HG02938 (cell line): ENCODE results near the gene SPOCK2.
"Not testable (repeated sequence)": the region's sequence is repeated elsewhere in the genome, so short reads cannot be mapped to it uniquely, and the experiment has no call there.

Experiments
- ATAC-seq: cut with Tn5 transposase; IDR thresholded peaks from one replicate; pipeline ENCODE4 v1.9.1; 2021; ENCODE audit warnings: mild to moderate bottlenecking, moderate library complexity; ENCODE audit not compliant: unreplicated experiment

SPOCK2 gene, protein sequence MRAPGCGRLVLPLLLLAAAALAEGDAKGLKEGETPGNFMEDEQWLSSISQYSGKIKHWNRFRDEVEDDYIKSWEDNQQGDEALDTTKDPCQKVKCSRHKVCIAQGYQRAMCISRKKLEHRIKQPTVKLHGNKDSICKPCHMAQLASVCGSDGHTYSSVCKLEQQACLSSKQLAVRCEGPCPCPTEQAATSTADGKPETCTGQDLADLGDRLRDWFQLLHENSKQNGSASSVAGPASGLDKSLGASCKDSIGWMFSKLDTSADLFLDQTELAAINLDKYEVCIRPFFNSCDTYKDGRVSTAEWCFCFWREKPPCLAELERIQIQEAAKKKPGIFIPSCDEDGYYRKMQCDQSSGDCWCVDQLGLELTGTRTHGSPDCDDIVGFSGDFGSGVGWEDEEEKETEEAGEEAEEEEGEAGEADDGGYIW

DNA sequence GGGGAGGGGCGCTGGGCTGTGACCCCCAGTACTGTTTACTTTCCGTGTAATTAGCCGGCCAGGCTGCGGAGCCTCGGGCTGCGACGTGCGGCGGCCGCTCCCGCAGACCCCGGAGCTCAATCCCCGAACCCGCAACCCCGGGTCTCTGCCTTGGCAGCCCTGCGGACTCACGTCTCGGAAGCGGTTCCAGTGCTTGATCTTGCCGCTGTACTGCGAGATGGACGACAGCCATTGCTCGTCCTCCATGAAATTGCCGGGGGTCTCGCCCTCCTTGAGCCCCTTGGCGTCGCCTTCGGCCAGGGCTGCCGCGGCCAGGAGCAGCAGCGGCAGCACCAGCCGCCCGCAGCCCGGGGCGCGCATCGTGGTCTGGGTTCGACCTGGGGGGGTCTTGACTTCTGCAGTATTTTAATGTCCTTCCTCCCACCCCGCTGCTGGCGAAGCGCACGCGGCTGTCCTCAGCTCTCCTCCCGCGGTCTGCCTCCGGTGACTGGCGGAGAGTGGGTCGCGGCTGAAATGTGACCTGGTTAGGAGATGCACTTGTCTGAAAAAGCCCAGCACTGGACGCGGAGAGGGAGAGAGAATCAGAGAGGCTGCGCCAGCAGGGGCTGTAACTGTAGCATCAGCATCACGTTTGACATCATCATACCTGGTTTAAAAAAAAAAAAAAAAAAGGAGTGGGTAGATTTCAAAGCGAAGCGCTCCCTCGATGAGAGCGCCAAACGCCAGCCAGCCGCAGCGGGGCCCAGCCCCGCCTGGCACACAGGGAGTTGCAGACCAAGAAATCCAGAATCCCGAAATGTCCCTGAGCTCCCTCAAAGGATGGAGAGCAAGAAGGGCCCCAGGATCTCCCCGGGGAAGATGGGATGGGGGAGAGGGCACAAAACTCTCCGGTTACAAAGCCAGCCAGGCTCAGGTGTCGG lies at the start of gene SPOCK2:
Gene SPOCK2, minus strand, starts transcription at position 583 of the 920 bp plus-strand sequence. Its CDS starts 223 bp downstream, at position 360.
- no peak for ATAC-seq

DNA sequence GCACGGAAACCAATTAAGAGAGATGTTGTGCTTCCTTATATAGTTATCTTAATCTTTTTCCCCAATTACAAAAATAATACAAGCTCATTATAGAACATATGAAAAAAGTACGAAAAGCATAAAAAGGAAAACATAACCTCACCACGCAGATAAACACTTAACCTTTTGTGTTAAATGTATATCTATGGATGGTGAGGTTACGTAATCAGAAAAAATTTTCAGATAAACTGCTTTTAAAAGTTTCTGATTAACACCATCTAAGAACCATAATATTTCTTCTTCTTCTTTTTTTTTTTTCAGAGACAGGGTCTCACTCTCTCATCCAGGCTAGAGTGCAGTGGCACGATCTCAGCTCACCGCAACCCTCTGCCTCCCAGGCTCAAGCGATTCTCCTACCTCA lies 49.2 kb upstream of the SPOCK2 start:
- no peak for ATAC-seq

- ATAC-seq, result not testable (repeated sequence)
These were observed 47.9 kb upstream of the SPOCK2 start for GRCh38 chr10:72136225-72136624.

DNA sequence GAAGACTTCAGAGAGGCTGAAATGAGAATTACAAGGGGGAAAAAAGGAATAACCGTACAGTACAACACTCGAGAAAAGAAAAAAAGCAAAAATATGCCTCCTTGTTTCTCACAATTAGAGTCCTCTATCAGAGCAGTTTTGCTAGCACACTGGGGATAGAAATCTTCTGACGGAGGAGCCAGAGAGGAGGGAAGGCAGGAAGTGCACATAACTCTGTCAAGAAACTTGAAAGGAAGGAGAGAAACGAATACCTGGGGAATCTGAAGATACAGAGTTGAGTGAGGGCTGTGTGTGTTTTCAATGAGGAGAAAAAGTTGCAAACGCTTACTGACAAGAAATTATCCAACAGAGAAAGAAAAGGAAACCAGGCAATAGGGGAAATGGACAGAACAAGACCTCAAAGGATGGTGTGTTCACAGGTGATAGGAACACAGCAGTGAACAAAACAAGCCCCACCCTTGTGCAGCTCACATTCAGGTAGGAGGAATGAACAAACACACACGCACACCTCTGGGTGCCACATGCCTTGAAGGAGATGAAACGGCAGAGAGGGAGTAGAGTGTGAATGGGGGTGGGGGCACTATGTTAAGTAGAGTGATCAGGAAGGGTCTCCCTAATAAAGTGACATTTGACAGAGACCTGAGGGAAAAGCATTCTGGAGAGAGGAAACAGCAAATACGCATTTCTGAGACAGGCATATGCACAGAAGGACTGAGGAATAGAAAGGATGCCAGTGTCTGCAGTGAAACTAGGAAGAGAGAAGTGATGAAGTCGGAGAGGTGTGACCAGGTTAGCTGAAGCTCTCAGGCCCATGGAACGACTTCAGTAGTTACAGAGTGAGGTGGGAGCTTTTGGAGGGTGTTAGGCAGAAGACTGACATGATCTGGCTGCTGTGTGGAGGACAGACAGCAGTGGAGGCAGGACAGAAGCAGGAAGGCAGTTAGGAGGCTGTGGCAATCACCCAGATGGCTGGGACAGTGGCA lies 46.7 kb upstream of the SPOCK2 start:
- no peak for ATAC-seq

- peak; percentile 95 for ATAC-seq
These were observed 45.2 kb upstream of the SPOCK2 start for GRCh38 chr10:72133517-72133916.

DNA sequence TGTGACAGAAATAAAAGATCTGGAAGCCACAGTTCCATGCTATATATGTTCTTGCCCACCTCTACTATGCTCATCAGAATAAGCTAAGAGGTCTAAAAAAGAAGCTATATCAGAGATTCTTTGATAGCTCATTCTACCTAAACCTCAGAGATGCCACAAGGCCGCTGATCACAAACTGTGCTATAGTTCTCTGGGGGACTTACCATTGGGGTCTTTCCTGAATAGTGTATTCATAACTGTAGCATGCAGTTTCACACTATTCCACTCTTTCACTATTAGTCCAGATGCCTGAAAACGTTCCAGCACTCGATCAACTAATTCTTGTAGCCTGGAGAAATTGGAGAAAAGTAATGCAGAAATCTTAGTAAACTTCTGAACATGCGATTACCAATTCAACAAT lies 44.5 kb upstream of the SPOCK2 start:
- ATAC-seq, result no peak

GRCh38 chr10:72127571-72127970 lies 39.2 kb upstream of the SPOCK2 start:
- no peak for ATAC-seq

DNA sequence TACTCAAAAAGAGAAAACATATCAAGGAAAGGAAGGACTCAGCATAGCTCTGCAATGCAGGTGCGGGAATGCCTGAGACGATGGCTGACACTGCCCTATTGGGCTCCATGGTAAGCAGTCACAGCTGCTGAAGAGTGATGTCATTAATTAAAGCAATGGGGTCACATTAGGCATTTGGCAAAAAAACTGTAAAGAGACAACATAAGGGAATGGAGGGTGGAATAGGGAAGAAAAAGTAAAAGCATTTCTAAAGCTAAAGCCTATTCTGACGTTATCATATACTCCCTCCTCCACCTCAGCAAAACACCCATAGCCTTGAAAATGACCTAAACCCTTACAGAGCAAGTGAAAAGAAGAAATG lies 38.5 kb upstream of the SPOCK2 start:
- no peak for ATAC-seq

GRCh38 chr10:72126184-72126871 lies 38.0 kb upstream of the SPOCK2 start:
- ATAC-seq, result no peak

DNA sequence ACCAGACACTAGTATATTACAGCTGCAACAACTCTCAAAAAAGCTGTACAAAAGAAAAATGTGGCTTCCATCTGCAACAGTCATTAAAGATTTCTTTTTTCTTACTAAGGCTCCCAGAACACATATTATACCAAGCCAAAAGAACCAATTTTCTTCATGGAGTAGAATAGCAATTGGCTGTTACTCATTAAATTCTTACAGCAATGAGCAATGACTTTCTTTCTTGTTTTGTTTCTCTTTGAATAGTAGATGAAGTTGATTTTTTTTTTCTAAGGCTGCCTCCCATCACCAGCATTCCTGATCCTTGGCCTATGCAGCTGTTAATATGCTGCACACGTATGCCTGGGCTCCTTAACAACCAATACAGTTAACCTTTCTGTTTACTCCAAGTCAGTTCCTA lies 36.6 kb upstream of the SPOCK2 start:
- no peak for ATAC-seq

DNA sequence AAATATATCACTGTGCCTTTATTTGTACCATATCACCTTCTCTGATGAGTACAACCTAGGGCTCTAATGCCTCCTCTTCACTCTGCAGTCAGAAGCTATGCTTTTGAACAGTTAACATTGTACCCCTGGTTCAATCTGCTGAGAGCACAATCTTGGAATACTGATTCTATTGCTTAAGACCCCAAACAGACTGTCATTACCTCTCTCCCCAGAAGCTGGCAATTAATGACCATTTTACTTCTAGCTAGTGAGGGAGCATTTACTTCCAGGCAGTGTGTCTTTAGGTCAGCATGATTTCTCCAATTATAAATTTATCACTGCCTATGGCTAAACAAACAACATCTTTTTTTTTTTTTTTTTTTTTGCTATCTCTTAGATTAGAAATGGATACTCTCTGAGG lies 36.0 kb upstream of the SPOCK2 start:
- no peak for ATAC-seq

DNA sequence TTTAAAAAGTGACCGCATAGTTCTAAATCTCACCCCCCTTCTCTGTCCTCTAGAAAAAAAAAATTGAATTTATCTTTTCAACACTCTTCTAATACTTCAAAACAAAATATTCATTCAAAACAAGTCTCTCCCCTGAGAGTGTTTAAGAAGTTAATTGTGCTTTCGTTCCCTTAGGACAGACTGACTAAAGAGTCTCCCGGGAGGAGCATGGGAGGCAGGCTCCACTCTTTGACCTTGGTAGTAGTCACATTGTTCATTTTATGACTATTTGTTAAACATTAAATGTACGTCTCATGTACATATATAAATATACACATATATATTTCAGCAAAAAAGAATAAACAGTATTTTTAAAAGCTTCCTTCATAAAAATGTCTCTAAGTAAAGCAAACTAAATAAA lies 35.3 kb upstream of the SPOCK2 start:
- no peak for ATAC-seq

DNA sequence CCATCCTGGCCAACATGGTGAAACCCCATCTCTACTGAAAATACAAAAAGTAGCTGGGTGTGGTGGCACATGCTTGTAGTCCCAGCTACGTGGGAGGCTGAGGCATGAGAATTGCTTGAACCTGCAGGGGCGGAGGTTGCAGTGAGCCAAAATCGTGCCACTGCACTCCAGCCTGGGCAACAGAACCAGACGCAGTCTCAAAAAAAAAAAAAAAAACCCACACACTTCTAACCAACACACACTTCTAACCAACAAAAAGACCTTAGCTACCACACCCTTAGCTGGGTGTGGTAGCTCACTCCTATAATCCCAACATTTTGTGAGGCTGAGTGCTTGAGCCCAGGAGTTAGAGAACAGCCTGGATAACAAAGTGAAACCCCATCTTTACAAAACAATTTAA lies 33.9 kb upstream of the SPOCK2 start:
- ATAC-seq, result no peak

DNA sequence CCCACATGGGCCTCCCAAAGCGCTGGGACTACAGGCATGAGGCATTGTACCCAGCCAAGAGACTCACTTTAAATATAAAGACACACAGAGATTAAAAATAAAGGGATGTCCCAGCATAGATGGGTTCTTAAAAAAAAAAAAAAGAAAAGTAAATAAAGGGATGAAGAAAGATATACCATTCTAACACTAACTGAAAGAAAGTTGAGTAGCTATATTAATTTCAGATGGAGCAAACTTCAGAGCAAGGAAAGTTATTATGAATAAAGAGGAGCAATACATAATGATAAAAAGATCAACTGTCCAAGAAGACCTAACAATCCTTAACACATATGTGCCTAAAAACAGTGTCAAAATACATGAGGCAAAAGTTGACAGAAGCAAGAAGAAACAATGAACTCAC lies 33.0 kb upstream of the SPOCK2 start:
- no peak for ATAC-seq

DNA sequence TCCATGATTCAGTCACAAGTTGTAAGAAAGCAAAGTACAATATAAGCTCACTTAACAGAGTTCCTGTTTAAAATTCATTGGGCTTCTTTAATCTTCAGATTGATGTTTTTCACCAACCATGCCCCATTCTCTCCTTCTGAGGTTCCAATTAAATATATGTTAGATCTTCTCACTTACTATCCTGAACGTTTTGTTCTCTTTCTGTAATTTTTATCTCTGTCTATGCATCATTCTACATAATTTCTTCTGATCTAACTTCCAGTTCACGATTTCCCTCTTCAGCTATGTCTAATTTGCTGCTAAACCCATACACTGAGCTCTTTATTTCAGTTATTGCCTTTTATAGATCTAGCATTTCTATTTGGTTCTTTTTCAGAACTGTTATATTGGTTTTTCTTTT lies 28.0 kb upstream of the SPOCK2 start:
- no peak for ATAC-seq

DNA sequence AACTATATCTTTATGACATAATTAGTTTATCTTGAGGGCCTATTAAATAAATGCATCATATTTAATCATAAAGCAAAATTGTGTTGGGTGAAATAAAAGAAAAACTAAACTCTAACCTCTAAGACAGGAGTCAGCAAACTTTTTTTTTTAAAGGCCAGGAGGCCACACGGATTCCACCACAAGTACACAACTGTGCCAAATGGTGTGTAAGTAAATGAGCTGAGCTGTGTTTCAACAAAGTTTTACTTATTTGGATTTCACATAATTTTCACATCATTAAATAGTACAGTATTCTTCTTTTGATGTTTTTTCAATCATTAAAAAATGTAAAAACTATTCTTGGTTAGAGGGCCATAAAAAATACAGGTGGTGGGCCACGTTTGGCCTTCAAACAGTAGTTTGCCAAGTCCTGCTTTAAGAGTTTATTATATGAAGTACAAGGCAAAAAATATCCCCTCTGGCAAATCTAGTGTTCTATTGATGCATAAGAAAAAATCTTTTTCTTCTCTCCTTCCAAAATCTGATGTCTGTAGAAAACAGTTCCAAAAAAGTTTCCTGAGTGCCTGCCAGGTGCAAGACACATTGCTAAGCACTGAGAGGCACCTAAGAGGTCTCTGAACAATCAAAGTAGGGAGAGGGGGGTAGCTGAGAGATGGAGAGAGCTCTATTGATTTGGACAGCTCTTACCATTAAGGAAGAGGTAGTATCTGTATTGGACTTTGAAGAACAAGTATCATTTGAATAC lies 26.5 kb upstream of the SPOCK2 start:
- no peak for ATAC-seq

DNA sequence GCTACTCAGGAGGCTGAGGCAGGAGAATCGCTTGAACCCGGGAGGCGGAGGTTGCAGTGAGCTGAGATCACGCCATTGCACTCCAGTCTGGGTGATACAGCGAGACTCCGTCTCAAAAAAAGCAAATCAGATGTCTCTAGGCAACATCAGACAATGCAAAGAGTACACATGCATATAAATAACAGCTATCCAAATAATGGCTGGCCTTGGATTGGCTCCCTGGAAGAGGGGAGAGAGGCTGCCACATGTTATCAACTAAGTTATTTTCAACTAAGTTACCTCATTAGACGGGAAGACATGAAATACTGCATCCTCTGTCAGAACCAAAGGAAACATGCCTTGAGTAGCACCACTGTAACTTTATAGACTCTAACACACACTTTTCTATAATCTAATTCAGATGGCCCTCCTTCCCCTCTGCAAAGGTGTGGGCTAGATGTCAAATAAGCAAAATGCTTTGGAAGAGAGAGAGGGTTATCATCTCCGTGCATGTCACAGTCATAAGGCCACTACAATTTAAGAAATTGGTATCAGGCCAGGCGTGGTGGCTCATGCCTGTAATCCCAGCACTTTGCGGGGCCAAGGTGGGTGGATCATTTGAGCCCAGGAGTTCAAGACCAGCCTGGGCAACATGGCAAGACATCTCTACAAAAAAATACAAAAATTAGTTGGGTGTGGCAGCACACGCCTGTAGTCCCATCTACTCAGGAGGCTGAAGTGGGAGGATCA lies 22.5 kb upstream of the SPOCK2 start:
- no peak for ATAC-seq

GRCh38 chr10:72109636-72110157 lies 21.3 kb upstream of the SPOCK2 start:
- ATAC-seq, result no peak
